ENCODE results near the gene RAP1GDS1.

The RAP1GDS1 gene

GRCh38 chr4:98352396-98352795 lies 91.2 kb downstream of the RAP1GDS1 start (continued):
- TF ChIP-seq, protein P1, sequence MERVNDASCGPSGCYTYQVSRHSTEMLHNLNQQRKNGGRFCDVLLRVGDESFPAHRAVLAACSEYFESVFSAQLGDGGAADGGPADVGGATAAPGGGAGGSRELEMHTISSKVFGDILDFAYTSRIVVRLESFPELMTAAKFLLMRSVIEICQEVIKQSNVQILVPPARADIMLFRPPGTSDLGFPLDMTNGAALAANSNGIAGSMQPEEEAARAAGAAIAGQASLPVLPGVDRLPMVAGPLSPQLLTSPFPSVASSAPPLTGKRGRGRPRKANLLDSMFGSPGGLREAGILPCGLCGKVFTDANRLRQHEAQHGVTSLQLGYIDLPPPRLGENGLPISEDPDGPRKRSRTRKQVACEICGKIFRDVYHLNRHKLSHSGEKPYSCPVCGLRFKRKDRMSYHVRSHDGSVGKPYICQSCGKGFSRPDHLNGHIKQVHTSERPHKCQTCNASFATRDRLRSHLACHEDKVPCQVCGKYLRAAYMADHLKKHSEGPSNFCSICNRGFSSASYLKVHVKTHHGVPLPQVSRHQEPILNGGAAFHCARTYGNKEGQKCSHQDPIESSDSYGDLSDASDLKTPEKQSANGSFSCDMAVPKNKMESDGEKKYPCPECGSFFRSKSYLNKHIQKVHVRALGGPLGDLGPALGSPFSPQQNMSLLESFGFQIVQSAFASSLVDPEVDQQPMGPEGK (CRISPR knock-in tag; IDR thresholded peaks at IDR 0.05; ENCODE audit: borderline replicate concordance): no peak
- TF ChIP-seq ZFP30 (CRISPR knock-in tag; IDR thresholded peaks at IDR 0.05): no peak
- TF ChIP-seq ZC3H10 (CRISPR knock-in tag; IDR thresholded peaks at IDR 0.05): no peak
- TF ChIP-seq BACH2 (CRISPR knock-in tag; IDR thresholded peaks at IDR 0.05; ENCODE audit: borderline replicate concordance): no peak
- TF ChIP-seq TSHZ2 (CRISPR knock-in tag; IDR thresholded peaks at IDR 0.05): no peak
- TF ChIP-seq ZNF70 (CRISPR knock-in tag; IDR thresholded peaks at IDR 0.05): no peak
- no peak for TF ChIP-seq RARB (CRISPR knock-in tag; IDR thresholded peaks at IDR 0.05)
- no peak for TF ChIP-seq OSR1 (CRISPR knock-in tag; IDR thresholded peaks at IDR 0.05)
- TF ChIP-seq ZNF565 (CRISPR knock-in tag; conservative IDR thresholded peaks at IDR 0.05; ENCODE audit: low read depth): no peak

DNA sequence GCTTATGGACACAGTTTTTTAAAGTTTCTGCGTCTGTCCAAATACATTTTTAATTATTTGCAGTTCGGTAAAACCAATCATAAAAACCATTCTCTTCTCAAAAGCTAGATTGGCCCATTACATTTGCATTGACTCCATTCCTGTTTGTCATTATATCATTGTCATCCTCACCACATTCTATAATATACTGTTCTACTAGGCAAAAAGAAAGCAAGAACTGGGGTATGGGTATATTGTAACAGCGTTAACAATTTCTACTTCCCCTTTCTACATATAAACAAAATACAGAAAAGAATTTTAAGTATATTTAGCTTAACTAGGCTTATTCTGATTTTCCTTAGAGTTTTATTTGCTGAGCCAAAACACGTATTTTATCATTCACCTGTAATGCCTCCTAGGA lies 91.8 kb downstream of the RAP1GDS1 start:
- no peak for TF ChIP-seq TOX (CRISPR knock-in tag; IDR thresholded peaks at IDR 0.05; ENCODE audit: borderline replicate concordance)
- TF ChIP-seq ZFP3 (CRISPR knock-in tag; IDR thresholded peaks at IDR 0.05): no peak
- TF ChIP-seq CREB5 (CRISPR knock-in tag; IDR thresholded peaks at IDR 0.05; ENCODE audit: low read depth): no peak
- TF ChIP-seq ZFP30 (CRISPR knock-in tag; IDR thresholded peaks at IDR 0.05): no peak
- no peak for TF ChIP-seq CSRNP3 (CRISPR knock-in tag; IDR thresholded peaks at IDR 0.05)
- no peak for TF ChIP-seq ARNTL (CRISPR knock-in tag; IDR thresholded peaks at IDR 0.05; ENCODE audit: borderline replicate concordance, low read depth)
- TF ChIP-seq TSHZ2 (CRISPR knock-in tag; IDR thresholded peaks at IDR 0.05): no peak
- TF ChIP-seq RARB (CRISPR knock-in tag; IDR thresholded peaks at IDR 0.05): no peak
- TF ChIP-seq, protein P2, sequence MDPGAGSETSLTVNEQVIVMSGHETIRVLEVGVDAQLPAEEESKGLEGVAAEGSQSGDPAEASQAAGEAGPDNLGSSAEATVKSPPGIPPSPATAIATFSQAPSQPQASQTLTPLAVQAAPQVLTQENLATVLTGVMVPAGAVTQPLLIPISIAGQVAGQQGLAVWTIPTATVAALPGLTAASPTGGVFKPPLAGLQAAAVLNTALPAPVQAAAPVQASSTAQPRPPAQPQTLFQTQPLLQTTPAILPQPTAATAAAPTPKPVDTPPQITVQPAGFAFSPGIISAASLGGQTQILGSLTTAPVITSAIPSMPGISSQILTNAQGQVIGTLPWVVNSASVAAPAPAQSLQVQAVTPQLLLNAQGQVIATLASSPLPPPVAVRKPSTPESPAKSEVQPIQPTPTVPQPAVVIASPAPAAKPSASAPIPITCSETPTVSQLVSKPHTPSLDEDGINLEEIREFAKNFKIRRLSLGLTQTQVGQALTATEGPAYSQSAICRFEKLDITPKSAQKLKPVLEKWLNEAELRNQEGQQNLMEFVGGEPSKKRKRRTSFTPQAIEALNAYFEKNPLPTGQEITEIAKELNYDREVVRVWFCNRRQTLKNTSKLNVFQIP (CRISPR knock-in tag; IDR thresholded peaks at IDR 0.05; ENCODE audit: borderline replicate concordance, low read depth): no peak
- no peak for TF ChIP-seq ZNF8 (CRISPR knock-in tag; IDR thresholded peaks at IDR 0.05)
- TF ChIP-seq, protein P1 (CRISPR knock-in tag; IDR thresholded peaks at IDR 0.05; ENCODE audit: borderline replicate concordance): no peak
- TF ChIP-seq TCF4 (CRISPR knock-in tag; IDR thresholded peaks at IDR 0.05; ENCODE audit: borderline replicate concordance): no peak
- no peak for TF ChIP-seq SNAI2 (CRISPR knock-in tag; IDR thresholded peaks at IDR 0.05)
- no peak for TF ChIP-seq GLIS3 (CRISPR knock-in tag; IDR thresholded peaks at IDR 0.05)
- no peak for TF ChIP-seq ZNF70 (CRISPR knock-in tag; IDR thresholded peaks at IDR 0.05)
- TF ChIP-seq OSR1 (CRISPR knock-in tag; IDR thresholded peaks at IDR 0.05): no peak
- no peak for ATAC-seq

Measured in SK-N-SH treated with all-trans-retinoic acid at 6 μM for 48 hours (cell line).